Thoracic aorta (tissue), 2 donors: Measurements from ENCODE around the gene XCL1. TPM values are rescaled to one million over a fixed set of nuclear protein-coding genes. Genes with fewer than 3 reads are reported as not detected.

Experiments used
- ATAC-seq: fragments of 150-250 bp; one replicate; pipeline ENCODE4 v1.8.0; 2017; ENCODE audit warnings: low read depth; ENCODE audit not compliant: insufficient number of reproducible peaks, low FRiP score
- DNase-seq: peaks from one replicate; pipeline ENCODE4 v3.0.0-alpha.2; 2020; ENCODE audit warnings: low spot score
- H3K27ac ChIP-seq, 2 donors: fragments of 200-600 bp; sonication (generic); 1 replicate in 1 of 2; 2 replicates in 1 of 2; pipeline ENCODE4 v1.5.1; 2016; ENCODE audit warnings: mild to moderate bottlenecking in 2 of 2, moderate library complexity in 2 of 2
- H3K27me3 ChIP-seq: fragments of 200-600 bp; sonication (generic); replicated peaks from 2 replicates; pipeline ENCODE4 v1.6.0; 2016; ENCODE audit warnings: mild to moderate bottlenecking; ENCODE audit not compliant: insufficient read depth
- H3K36me3 ChIP-seq: fragments of 200-600 bp; sonication (generic); one replicate; pipeline ENCODE4 v1.5.1; 2016
- H3K4me1 ChIP-seq, 2 donors: fragments of 200-600 bp; sonication (generic); 1 replicate in 1 of 2; 2 replicates in 1 of 2; pipeline versions ENCODE4 v1.5.1 to v1.6.0; 2016; ENCODE audit warnings: low read depth in 2 of 2, mild to moderate bottlenecking in 1 of 2; ENCODE audit not compliant: control insufficient read depth in 1 of 2
- H3K4me3 ChIP-seq: fragments of 200-600 bp; sonication (generic); 2 replicates; pipeline ENCODE4 v1.5.1; 2016; ENCODE audit warnings: mild to moderate bottlenecking
- H3K9me3 ChIP-seq: fragments of 200-600 bp; sonication (generic); 2 replicates; pipeline ENCODE4 v1.5.1; 2016
- total RNA-seq, 2 donors: library from RNA; depleted of rRNA; stranded (reverse); fragments of >200 nt; gene quantifications; one replicate each; pipeline versions ENCODE4 v1.1.0 to v1.2.3, GENCODE V29; 2016
- TF ChIP-seq, protein P1 (sequence below): fragments of 200-600 bp; sonication (generic); IDR thresholded peaks from one replicate; pipeline ENCODE4 v1.5.1; 2019; ENCODE audit warnings: antibody characterized with exemption

The XCL1 gene
- total RNA-seq, 2 donors from 2014 or later = 0.54 TPM; not detected in 1

DNA sequence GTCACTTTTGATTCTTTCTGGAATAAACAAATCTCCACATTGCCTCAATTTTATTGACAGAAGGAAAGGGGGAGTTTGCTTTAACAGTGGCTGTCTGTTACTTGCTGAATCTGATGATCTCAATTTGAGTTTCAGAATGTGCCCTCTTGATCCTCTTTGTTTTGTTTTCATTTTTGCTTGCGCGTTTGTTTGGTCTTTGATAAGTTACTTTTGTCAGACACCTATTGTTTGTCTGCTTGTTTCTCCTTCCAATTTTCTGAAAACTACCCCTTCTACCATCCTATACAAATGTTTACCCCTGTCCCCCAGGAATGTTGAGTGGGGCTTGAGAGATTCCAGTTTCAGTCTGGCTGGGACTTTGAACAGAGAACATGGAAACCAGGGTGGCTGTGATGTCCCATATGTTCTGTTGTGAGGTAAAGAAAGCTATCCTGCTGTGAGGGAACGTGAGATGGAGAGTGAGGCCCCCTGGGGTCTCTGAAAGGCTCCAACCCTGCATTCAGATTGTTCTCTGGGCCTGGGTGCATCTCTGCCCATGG lies 20.8 kb upstream of the XCL1 start:
- H3K36me3 ChIP-seq = no peaks in the 10 kb centered on the region
- no peaks in the 10 kb centered on the region for H3K9me3 ChIP-seq
- no peaks in the 10 kb centered on the region for H3K4me1 ChIP-seq
- ATAC-seq (no peak), DNase-seq (no peak)
- H3K27ac ChIP-seq = no peak overlapping the region
- no peak overlapping the region for H3K4me3 ChIP-seq
- TF ChIP-seq, protein P1, sequence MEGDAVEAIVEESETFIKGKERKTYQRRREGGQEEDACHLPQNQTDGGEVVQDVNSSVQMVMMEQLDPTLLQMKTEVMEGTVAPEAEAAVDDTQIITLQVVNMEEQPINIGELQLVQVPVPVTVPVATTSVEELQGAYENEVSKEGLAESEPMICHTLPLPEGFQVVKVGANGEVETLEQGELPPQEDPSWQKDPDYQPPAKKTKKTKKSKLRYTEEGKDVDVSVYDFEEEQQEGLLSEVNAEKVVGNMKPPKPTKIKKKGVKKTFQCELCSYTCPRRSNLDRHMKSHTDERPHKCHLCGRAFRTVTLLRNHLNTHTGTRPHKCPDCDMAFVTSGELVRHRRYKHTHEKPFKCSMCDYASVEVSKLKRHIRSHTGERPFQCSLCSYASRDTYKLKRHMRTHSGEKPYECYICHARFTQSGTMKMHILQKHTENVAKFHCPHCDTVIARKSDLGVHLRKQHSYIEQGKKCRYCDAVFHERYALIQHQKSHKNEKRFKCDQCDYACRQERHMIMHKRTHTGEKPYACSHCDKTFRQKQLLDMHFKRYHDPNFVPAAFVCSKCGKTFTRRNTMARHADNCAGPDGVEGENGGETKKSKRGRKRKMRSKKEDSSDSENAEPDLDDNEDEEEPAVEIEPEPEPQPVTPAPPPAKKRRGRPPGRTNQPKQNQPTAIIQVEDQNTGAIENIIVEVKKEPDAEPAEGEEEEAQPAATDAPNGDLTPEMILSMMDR = no peak
- H3K27me3 ChIP-seq = no peaks in the 10 kb centered on the region

DNA sequence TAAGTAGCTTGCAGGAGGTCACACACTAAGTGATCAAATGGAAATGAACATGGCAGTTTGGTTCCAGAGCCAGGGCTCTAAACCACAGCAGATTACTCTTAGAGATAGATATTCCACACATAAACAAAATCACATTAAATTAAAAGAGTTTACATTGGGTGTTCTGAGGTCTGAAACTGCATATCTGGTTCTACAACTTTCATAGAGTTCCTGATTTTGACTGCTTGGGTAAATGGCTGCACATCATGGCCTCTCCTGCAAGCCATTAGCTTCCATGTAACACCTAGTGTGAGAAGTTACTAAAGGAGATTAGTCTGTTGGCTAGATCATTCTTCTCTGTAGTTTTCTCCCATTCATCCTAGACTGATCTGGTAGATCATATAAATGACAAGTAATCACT lies 19.8 kb upstream of the XCL1 start:
- Histone ChIP-seq H3K4me3 (no peak overlapping the region), H3K9me3 (no peaks in the 10 kb centered on the region), H3K36me3 (no peaks in the 10 kb centered on the region), H3K27me3 (no peaks in the 10 kb centered on the region), H3K27ac (no peak overlapping the region), H3K4me1 (no peaks in the 10 kb centered on the region)
- TF ChIP-seq, protein P1 = no peak
- DNase-seq (no peak), ATAC-seq (no peak)

DNA sequence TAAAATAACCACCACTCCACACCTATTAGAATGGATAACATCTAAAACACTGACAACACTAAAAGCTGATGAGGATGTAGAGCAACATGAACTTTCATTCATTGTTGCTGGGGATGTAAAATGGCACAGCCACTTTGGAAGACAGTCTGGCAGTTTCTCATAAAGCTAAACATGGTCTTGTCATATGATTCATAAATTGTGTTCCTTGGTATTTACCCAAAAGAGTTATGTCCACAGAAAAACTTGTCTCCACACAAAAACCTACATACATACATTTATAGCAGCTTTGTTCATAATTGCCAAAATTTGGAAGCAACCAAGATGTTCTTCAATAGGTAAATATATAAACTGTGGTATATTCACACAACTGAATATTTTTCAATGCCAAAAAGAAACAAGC lies 16.0 kb upstream of the XCL1 start:
- H3K27me3 ChIP-seq = no peaks in the 10 kb centered on the region
- ATAC-seq = no peak
- H3K9me3 ChIP-seq = no peaks in the 10 kb centered on the region
- H3K36me3 ChIP-seq = no peaks in the 10 kb centered on the region
- TF ChIP-seq, protein P1 = no peak
- DNase-seq = no peak
- H3K4me1 ChIP-seq = no peaks in the 10 kb centered on the region
- H3K4me3 ChIP-seq = no peak overlapping the region
- H3K27ac ChIP-seq = no peak overlapping the region

DNA sequence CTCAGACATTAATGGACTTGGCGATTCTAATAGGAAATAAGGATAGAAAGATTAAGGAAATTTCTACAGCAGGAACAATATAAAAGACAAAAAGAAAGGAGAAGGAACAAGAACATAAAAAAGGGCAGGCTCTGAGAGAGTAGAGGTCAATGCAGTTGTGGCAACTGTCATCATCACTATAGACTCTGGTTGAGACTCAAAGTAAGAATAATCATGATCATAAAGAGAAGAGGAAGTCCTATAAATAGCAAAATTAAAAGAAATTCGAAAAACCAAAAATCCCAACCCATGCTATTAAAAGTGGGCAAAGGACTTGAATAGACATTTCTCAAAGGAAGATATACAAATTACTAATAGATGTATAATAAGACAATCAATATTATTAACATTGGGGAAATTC lies 14.4 kb upstream of the XCL1 start:
- ATAC-seq (no peak), DNase-seq (no peak)
- Histone ChIP-seq H3K27ac (no peak overlapping the region), H3K4me3 (no peak overlapping the region), H3K36me3 (no peaks in the 10 kb centered on the region), H3K9me3 (no peaks in the 10 kb centered on the region), H3K4me1 (no peaks in the 10 kb centered on the region), H3K27me3 (no peaks in the 10 kb centered on the region)
- TF ChIP-seq, protein P1 = no peak

DNA sequence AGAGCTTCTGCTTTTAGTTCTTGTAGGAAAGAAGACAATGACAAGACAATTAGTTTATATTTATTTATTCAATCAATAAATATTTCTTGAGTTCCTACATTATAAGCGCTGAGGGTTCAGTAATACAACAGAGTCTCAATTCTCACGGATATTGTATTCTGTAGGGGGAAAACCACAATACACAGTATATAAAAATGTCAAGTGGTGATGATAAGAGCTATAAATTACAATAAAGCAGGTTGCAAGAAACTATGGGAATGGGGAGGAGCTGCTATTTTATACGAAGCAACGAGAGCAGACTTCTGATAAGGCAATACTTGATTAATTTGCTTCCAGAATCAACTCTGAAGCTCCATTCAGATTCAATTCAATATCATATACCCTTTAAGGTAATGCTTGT lies 10.6 kb upstream of the XCL1 start:
- ATAC-seq = no peak

More for the DNA sequence above, 10.6 kb upstream of the XCL1 start:
- no peak for DNase-seq
- Histone ChIP-seq H3K4me3 (no peak overlapping the region), H3K36me3 (no peaks in the 10 kb centered on the region), H3K27ac (no peak overlapping the region), H3K27me3 (no peaks in the 10 kb centered on the region), H3K4me1 (no peaks in the 10 kb centered on the region), H3K9me3 (no peaks in the 10 kb centered on the region)
- TF ChIP-seq, protein P1 = no peak
